Endothelial cell of umbilical vein (primary cell): ENCODE results near the gene SURF1. TPM values are rescaled to one million over a fixed set of nuclear protein-coding genes. Genes with fewer than 3 reads are reported as not detected.

Source experiments
- BruUV-seq: library from RNA; stranded (reverse); fragments of 400-500 nt; replicated peaks from 2 replicates; lab custom pipeline; 2021; lab: Mats Ljungman, UMichigan
- CTCF ChIA-PET: fragments of 300-600, 350-600 bp; sonication (Branson Sonifier 250); formaldehyde crosslinking; loops from one replicate; lab custom pipeline; 2021; ENCODE audit warnings: antibody characterized with exemption, inconsistent platforms; lab: Charles Lee
- POLR2A ChIA-PET: fragments of 300-600, 350-600 bp; sonication (Branson Sonifier 250); formaldehyde crosslinking; loops from one replicate; lab custom pipeline; 2021; ENCODE audit warnings: antibody characterized with exemption, inconsistent platforms; lab: Charles Lee
- DNase-seq: peaks from one replicate; pipeline ENCODE4 v3.0.0-alpha.2; 2011; ENCODE audit warnings: low read depth, low spot score
- FAIRE-seq: peaks from 2 replicates; lab custom pipeline; 2011; peaks lifted over from hg19 to GRCh38; lab: Jason Lieb, UNC
- H2AFZ ChIP-seq: 2 replicates; pipeline ENCODE4 v1.6.0; 2012; ENCODE audit warnings: low read depth, low read length, control low read depth, inconsistent platforms
- H3K27ac ChIP-seq: 2 replicates; pipeline ENCODE4 v1.5.1; 2011; ENCODE audit warnings: low read depth, mild to moderate bottlenecking, control low read depth, low read length, moderate library complexity; ENCODE audit not compliant: insufficient read depth
- H3K27me3 ChIP-seq, 2 experiments: 2 replicates each; pipeline versions ENCODE4 v1.6.0 to v1.6.1; 2011; ENCODE audit warnings: low read length in 2 of 2, mixed read lengths in 1 of 2; ENCODE audit not compliant: control insufficient read depth in 2 of 2, insufficient read depth in 2 of 2
- H3K36me3 ChIP-seq, 2 experiments: 2 replicates in 1 of 2; 3 replicates in 1 of 2; pipeline ENCODE4 v1.5.1; 2011; ENCODE audit warnings: low read length in 2 of 2, mild to moderate bottlenecking in 1 of 2, moderate library complexity in 1 of 2; ENCODE audit not compliant: control insufficient read depth in 2 of 2, insufficient read depth in 2 of 2; ENCODE audit errors: extremely low read depth in 1 of 2
- H3K4me1 ChIP-seq: 3 replicates; pipeline ENCODE4 v1.5.1; 2011; ENCODE audit warnings: mild to moderate bottlenecking, low read length; ENCODE audit not compliant: control insufficient read depth, insufficient read depth; ENCODE audit errors: extremely low read depth
- H3K4me2 ChIP-seq: 2 replicates; pipeline ENCODE4 v1.6.1; 2011; ENCODE audit warnings: low read length, control low read depth, mixed read lengths; ENCODE audit not compliant: insufficient read depth
- H3K4me3 ChIP-seq, 3 experiments: fragments of 200-600 bp in 1 of 3; sonication (generic), shearing (Covaris generic) in 1 of 3; replicated peaks in 1 of 3; 2 replicates each; pipeline ENCODE4 v1.5.1; 2011 to 2016; ENCODE audit warnings: control low read depth in 3 of 3, low read length in 3 of 3, mild to moderate bottlenecking in 2 of 3, inconsistent platforms in 1 of 3, low read depth in 1 of 3, moderate library complexity in 1 of 3; ENCODE audit not compliant: insufficient read depth in 1 of 3
- H3K79me2 ChIP-seq: 2 replicates; pipeline ENCODE4 v1.6.0; 2012; ENCODE audit warnings: low read length, inconsistent platforms; ENCODE audit not compliant: control insufficient read depth, insufficient read depth
- H3K9ac ChIP-seq: replicated peaks from 2 replicates; pipeline ENCODE3; 2011; ENCODE audit warnings: low read length, control low read depth; ENCODE audit not compliant: insufficient read depth; ENCODE audit errors: extremely low read depth
- H3K9me1 ChIP-seq: replicated peaks from 3 replicates; pipeline ENCODE4 v1.6.0; 2011; ENCODE audit warnings: mild to moderate bottlenecking, low read length; ENCODE audit not compliant: control insufficient read depth, insufficient read depth; ENCODE audit errors: extremely low read depth
- H3K9me3 ChIP-seq: replicated peaks from 2 replicates; pipeline ENCODE4 v1.5.1; 2012; ENCODE audit warnings: low read length, inconsistent platforms; ENCODE audit not compliant: control insufficient read depth, insufficient read depth
- H4K20me1 ChIP-seq: replicated peaks from 2 replicates; pipeline ENCODE3; 2011; ENCODE audit warnings: mild to moderate bottlenecking, low read length; ENCODE audit not compliant: control insufficient read depth, insufficient read depth; ENCODE audit errors: extremely low read depth
- CTCF ChIP-seq, 2 donors: IDR thresholded peaks; 1 replicate in 1 of 2; 2 replicates in 1 of 2; pipeline ENCODE4 v1.5.1; 2011; ENCODE audit warnings: low read length in 2 of 2, mild to moderate bottlenecking in 2 of 2, moderate library complexity in 2 of 2, control low read depth in 1 of 2, inconsistent platforms in 1 of 2, low read depth in 1 of 2; ENCODE audit not compliant: insufficient read depth in 1 of 2; ENCODE audit errors: extremely low read depth in 1 of 2
- EZH2 ChIP-seq: IDR thresholded peaks from 2 replicates; pipeline ENCODE4 v1.6.1; 2012; ENCODE audit warnings: borderline replicate concordance, low read depth, mild to moderate bottlenecking, moderate library complexity, low read length, inconsistent platforms; ENCODE audit not compliant: severe bottlenecking
- FOS ChIP-seq: IDR thresholded peaks from 2 replicates; pipeline ENCODE4 v1.6.1; 2011; ENCODE audit warnings: mild to moderate bottlenecking, low read length, moderate library complexity, borderline replicate concordance; ENCODE audit not compliant: insufficient read depth
- GATA2 ChIP-seq: IDR thresholded peaks from 2 replicates; pipeline ENCODE4 v1.7.0; 2011; ENCODE audit warnings: low read depth, mild to moderate bottlenecking, moderate library complexity, mixed read lengths, low read length; ENCODE audit not compliant: insufficient read length, insufficient read depth
- JUN ChIP-seq: IDR thresholded peaks from 2 replicates; pipeline ENCODE4 v1.6.1; 2011; ENCODE audit warnings: borderline replicate concordance, low read depth; ENCODE audit not compliant: insufficient read length, insufficient read depth
- MAX ChIP-seq: IDR thresholded peaks from 2 replicates; pipeline ENCODE4 v1.6.1; 2011; ENCODE audit not compliant: insufficient read depth, insufficient read length
- MYC ChIP-seq: IDR thresholded peaks from one replicate; pipeline ENCODE4 v1.6.1; 2011; ENCODE audit warnings: mild to moderate bottlenecking, low read depth, low read length
- POLR2A ChIP-seq: IDR thresholded peaks from 2 replicates; pipeline ENCODE4 v1.6.1; 2012; ENCODE audit warnings: low read depth, mild to moderate bottlenecking, control low read depth, low read length
- POLR2AphosphoS5 ChIP-seq: IDR thresholded peaks from 2 replicates; pipeline ENCODE4 v1.6.1; 2012; ENCODE audit warnings: low read depth, mild to moderate bottlenecking, control low read depth, low read length, moderate library complexity; ENCODE audit not compliant: insufficient read depth
- dilution Hi-C: fragments of 300-500 bp; cut with MboI; formaldehyde crosslinking; loops from one replicate; pipeline ENCODE4 v1.15.0; 2019; ENCODE audit warnings: low sequenced_read_pairs; ENCODE audit not compliant: extremely low pct_ligation_motif_present
- intact Hi-C: fragments of 100-400 bp; cut with micrococcal nuclease; formaldehyde crosslinking; loops from one replicate; pipeline ENCODE4 v1.10.0; 2022
- polyA plus RNA-seq, 4 experiments: library from polyadenylated mRNA; depleted of rRNA in 3 of 4; stranded (reverse) in 3 of 4; unstranded in 1 of 4; fragments of >200 nt; gene quantifications; 2 replicates each; pipeline versions ENCODE4 v1.2.1 to v1.2.3, GENCODE V29; 2011 to 2012; ENCODE audit warnings: missing spikeins in 1 of 4
- total RNA-seq: library from RNA; stranded (reverse); gene quantifications from 2 replicates; pipeline ENCODE4 v1.2.3, GENCODE V29; 2021

SURF1 gene
- total and polyA plus RNA-seq, 2 donors (not counting 3 experiments of a cell fraction or from before 2014, with no cell fraction given) = 22.8 to 27.1 TPM

- POLR2A ChIA-PET = no interaction called here
- no peaks in the 10 kb centered on the region for H4K20me1 ChIP-seq
- dilution Hi-C loops = no loop called here
- H3K9me1 ChIP-seq = no peaks in the 10 kb centered on the region
- no peak overlapping the region for H3K4me2 ChIP-seq
- H3K36me3 ChIP-seq = peaks cover 0 to 2% of the 10 kb centered on the region in 2 experiments
- no peaks in the 10 kb centered on the region for H3K9me3 ChIP-seq
- BruUV-seq = no TSS peak
- H3K79me2 ChIP-seq = no peaks in the 10 kb centered on the region
- TF ChIP-seq POLR2A = no peak
- no peak for TF ChIP-seq MAX
- TF ChIP-seq MYC = no peak
- no peak overlapping the region for H3K4me3 ChIP-seq
- H3K4me1 ChIP-seq = no peaks in the 10 kb centered on the region
- CTCF ChIA-PET = interaction anchor here (1.0 kb wide), 1 partner anchor 89 kb away, joined by 4 read pairs; no protein-coding TSS in a partner anchor
- H2AFZ ChIP-seq = no peak overlapping the region
- H3K27me3 ChIP-seq = peaks cover 0 to 3% of the 10 kb centered on the region in 2 experiments
- DNase-seq = no peak
- intact Hi-C loops = loop anchor here (2.0 kb wide), 2 partner anchors 21 to 89 kb away; partner anchors contain the start of genes STKLD1 and SURF4
- H3K9ac ChIP-seq = no peak overlapping the region
- FAIRE-seq = no peak
- H3K27ac ChIP-seq = no peak overlapping the region
These were observed 41.6 kb upstream of the SURF1 start for GRCh38 chr9:133397895-133398294.

GRCh38 chr9:133397370-133397769 is 41.1 kb upstream of the SURF1 start:
- Histone ChIP-seq H3K4me2 (no peak overlapping the region), H3K4me1 (no peaks in the 10 kb centered on the region), H3K9ac (no peak overlapping the region), H3K4me3 (no peak overlapping the region), H2AFZ (no peak overlapping the region), H3K27me3 (peaks cover 0 to 3% of the 10 kb centered on the region in 2 experiments), H3K27ac (no peak overlapping the region), H3K9me3 (no peaks in the 10 kb centered on the region), H4K20me1 (no peaks in the 10 kb centered on the region), H3K79me2 (no peaks in the 10 kb centered on the region), H3K36me3 (peaks cover 0 to 2% of the 10 kb centered on the region in 2 experiments), H3K9me1 (no peaks in the 10 kb centered on the region)
- no peak for DNase-seq
- no peak for FAIRE-seq
- intact Hi-C loops = loop anchor here (2.0 kb wide), 2 partner anchors 21 to 89 kb away; partner anchors contain the start of genes STKLD1 and SURF4
- ChIA-PET CTCF (interaction anchor here (1.4 to 3.6 kb wide), 2 partner anchors 19 to 89 kb away, joined by 3 to 10 read pairs; no protein-coding TSS in a partner anchor), POLR2A (no interaction called here)
- TF ChIP-seq POLR2A (no peak), FOS (no peak), EZH2 (no peak), POLR2AphosphoS5 (no peak), CTCF (IDR thresholded peaks at IDR 0.05; ENCODE audit: extremely low read depth in 1 of 2, insufficient read depth in 1 of 2, low read depth in 1 of 2, low read length in 2 of 2) (no peak), JUN (no peak), MYC (no peak), GATA2 (no peak), MAX (no peak)
- BruUV-seq = no TSS peak
- dilution Hi-C loops = no loop called here
